ENCODE results near the gene DLG2.

Gene DLG2

GRCh38 chr11:85558411-85558810 lies 68.7 kb downstream of the DLG2 start:
- DNase-seq (ENCODE audit: low read depth), result no peak

- no peak for DNase-seq (ENCODE audit: low read depth)
Observed at GRCh38 chr11:85551881-85552280, 75.3 kb downstream of the DLG2 start.

GRCh38 chr11:85541683-85542082 lies 85.5 kb downstream of the DLG2 start:
- no peak for DNase-seq (ENCODE audit: low read depth)

GRCh38 chr11:85540635-85541205 lies 86.4 kb downstream of the DLG2 start:
- DNase-seq (ENCODE audit: low read depth), result no peak

DNA sequence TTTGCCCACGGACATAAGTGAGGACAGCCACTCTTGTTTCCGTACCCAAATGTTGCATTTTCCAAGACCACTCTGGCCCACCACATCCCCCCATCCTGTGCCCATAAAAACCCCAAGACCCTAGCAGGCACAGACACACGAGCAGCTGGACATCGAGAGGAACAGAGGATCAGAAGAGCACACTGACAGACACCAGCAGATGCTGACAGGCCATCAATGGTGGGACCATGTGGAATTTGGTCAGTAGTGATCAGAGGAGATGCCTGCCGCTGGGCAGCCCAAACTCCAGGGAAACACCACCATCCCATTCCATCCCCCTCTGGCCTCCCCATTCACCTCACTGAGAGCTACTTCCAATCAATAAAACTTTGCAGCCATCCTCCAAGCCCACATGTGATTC lies 87.0 kb downstream of the DLG2 start:
- DNase-seq (ENCODE audit: low read depth), result no peak

- DNase-seq (ENCODE audit: low read depth), result no peak
Observed at GRCh38 chr11:85539740-85540139, 87.4 kb downstream of the DLG2 start.

DNA sequence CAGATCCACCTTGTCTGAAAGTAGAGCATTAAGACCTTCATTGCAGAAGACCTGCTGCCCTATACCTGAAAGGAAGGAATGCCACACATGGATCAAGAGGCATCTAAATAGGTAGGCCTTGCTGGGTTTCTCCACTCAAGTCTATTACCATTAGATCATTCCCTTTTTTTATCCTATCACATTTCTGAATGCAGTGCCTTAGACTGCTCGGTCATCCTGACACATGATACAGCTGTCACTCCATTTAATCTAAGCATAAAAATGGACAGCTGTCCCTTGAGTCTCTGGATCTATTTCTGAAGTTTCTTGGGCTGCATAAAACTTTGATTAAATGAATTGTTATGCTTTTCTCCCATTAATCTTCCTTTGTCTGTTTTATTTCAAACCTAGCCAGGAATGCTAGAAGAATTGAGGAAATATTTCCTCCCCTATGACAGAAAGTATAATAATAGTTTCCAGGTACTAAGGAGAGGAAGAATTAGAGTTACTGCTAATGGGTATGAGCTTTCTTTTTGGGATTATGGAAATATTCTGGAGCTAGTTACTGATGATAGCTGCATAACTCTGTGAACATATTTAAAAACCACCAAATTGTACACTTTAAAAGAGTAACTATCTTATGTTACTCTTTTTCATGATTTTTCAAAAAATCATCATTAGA lies 88.0 kb downstream of the DLG2 start:
- no peak for DNase-seq (ENCODE audit: low read depth)

GRCh38 chr11:85536438-85536837 lies 90.7 kb downstream of the DLG2 start:
- DNase-seq (ENCODE audit: low read depth), result no peak

DNA sequence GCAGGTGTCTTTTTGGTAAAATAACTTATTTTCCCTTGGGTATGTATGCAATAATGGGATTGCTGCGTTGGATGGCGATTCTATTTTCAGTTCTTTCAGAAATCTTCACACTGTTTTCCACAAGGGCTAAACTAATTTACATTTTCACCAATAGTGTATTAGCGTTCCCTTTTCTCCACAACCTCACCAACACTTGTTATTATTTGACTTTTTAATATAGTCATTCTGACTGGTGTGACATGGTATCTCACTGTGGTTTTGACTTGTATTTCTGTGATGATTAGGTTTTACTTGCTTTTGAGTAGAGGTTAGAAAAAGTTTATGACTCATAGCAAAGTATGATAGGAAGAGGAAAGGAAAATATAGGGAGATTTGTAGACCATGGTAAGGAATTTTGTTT lies 92.3 kb downstream of the DLG2 start:
- no peak for DNase-seq (ENCODE audit: low read depth)

DNA sequence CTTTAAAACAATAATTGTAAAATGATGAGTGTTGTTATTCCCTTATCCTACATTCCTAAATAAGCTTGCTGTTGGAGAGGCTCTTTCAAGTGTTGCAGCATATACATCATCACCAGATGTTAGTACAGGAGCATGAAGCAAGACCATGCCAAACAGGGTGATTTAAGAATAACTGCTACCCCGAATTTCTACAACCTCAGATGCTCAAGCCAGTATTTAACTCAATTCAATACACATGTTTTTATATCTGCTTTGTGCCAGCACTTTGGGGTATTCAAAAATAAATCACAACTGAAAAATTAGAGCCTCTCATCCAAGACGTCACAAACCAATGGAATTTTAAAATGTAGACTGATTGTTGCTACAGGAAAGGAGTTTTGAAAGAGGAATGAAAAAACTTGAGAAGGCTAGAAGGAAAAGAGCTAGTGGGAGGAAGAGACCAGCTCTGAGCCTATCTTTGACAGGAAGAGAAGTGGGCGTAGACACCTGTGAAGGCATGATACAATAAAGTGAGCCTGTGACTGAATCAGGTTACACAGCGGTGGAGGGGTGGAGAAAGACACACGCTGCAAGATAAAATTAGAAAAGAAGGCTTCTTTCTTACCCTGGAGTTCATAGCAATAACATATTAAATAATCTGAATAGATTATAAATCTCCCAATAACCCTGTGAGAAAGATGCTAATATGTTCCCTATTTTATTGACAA lies 95.8 kb downstream of the DLG2 start:
- DNase-seq (ENCODE audit: low read depth), result no peak

- no peak for DNase-seq (ENCODE audit: low read depth)
Observed at GRCh38 chr11:85530634-85531033, 96.5 kb downstream of the DLG2 start.

GRCh38 chr11:85526564-85526963 lies 100.6 kb downstream of the DLG2 start:
- no peak for DNase-seq (ENCODE audit: low read depth)

DNA sequence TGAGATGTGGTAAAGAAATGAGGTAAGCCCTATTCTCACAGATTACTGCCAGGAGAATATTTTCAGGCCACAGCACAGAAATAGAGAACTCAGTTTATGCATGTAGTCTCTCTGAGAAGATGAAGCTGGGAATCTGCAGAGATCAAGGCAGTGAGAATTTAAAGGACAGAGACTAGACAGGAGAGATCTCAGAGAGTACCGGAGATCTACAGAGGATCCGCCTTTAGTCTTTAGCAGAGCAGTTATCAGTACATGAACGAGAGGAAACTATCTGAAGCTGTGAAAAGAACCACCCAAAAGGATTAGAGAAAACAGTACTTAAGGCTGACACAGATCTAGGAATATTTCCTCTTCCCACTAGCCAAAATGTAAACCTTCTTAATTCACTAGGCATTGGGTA lies 101.5 kb downstream of the DLG2 start:
- DNase-seq (ENCODE audit: low read depth), result no peak

GRCh38 chr11:85517272-85517671 lies 109.9 kb downstream of the DLG2 start:
- DNase-seq (ENCODE audit: low read depth), result no peak

- no peak for DNase-seq (ENCODE audit: low read depth)
Observed at GRCh38 chr11:85495918-85496317, 131.2 kb downstream of the DLG2 start.

GRCh38 chr11:85494396-85494795 lies 132.7 kb downstream of the DLG2 start:
- DNase-seq (ENCODE audit: low read depth), result no peak

- no peak for DNase-seq (ENCODE audit: low read depth)
Observed at GRCh38 chr11:85485902-85486301, 141.2 kb downstream of the DLG2 start.

DNA sequence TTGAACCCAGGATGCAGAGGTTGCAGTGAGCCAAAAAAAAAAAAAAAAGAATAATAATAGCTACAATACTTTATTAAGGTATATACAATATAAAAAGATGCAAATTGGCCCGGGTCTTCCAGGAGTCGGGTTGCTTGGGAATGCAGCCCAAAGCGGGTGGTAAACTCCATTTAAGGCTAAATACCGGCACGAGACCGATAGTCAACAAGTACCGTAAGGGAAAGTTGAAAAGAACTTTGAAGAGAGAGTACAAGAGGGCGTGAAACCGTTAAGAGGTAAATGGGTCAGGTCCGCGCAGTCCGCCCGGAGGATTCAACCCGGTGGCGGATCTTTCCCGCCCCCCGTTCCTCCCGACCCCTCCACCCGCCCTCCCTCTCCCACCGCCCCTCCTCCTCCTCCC lies 143.3 kb downstream of the DLG2 start:
- DNase-seq (ENCODE audit: low read depth), result no peak

GRCh38 chr11:85481862-85482261 lies 145.3 kb downstream of the DLG2 start:
- no peak for DNase-seq (ENCODE audit: low read depth)

DNA sequence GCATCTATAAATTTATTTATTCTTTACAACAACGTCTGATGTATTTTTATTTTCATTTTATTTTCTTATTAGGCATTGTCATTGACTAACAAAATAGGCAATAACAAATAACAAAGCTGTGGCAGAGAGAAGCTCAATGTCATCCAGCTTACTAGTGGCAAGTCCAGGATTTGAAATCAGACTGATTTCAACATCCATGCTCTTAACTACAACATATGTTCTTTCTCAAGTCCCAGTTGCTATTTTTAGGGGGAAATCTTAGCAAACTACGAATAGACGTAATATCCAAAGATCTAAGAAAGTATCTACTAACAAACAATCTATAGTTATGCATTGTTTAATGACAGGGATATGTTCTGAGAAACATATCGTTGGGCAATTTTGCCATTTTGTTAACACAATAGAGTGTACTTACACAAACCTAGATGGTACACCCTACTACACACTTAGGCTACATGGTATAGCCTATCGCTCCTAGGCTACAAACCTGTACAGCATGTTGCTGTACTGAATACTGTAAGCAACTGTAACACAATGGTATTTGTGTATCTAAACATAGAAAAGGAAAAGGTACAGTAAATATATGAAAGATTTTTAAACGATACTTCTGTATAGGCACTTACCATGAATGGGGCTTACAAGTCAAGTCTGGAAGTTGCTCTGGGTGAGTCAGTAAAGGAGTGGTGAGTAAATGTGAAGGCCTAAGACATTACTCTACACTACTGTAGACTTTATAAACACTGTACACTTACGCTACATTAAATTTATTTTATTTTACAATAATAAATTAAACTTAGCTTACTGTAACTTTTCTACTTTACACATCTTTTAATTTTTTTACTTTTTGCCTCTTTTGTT lies 151.3 kb downstream of the DLG2 start:
- DNase-seq (ENCODE audit: low read depth), result no peak

DNA sequence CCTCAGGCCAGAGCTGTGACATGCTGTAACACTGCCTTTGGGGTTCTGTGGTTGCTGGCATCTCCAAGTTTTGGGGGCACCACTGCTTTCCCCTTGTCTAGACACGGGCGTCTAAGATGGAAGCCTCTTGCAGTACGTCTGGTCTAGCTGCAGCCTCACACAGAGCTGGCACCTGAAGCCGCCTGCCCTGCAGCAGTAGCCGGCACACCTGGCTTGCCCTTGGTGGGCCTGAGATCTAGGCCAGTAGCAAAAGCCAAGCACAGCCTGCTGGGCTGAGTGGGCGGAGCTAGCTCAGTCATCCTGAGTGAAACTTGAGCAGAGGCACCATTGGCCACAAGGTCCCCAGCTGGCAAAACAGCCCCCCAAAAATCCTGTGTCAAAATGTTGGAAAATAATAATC lies 154.2 kb downstream of the DLG2 start:
- no peak for DNase-seq (ENCODE audit: low read depth)

DNA sequence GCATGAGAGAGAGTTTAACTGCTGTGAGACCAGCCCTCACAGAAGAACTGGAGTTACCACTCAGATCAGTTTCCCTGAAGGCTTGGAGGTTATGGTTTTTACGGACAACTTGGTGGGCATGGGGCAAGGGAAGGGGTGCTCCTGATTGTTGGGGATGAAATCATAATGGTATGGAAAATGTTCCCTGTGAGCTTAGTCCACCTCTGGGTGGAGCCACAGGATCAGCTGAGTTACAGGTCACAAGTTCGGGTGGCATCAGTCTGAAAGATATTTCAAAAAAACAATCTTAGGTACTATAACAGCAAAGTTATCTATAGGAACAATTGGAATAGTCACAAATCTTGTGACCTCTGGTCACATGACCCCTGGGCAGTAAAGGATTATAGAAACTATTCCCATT lies 162.9 kb downstream of the DLG2 start:
- DNase-seq (ENCODE audit: low read depth), result no peak

- no peak for DNase-seq (ENCODE audit: low read depth)
Observed at GRCh38 chr11:85459304-85459703, 167.8 kb downstream of the DLG2 start.
